Kidney (tissue), 14 donors: Measurements from ENCODE around the gene PGM1. TPM values are rescaled to one million over a fixed set of nuclear protein-coding genes. Genes with fewer than 3 reads are reported as not detected.

Experiments
- DNase-seq, 5 donors: peaks; one replicate each; pipeline ENCODE4 v3.0.0-alpha.2; 2013 to 2020
- FAIRE-seq: peaks from 2 replicates; lab custom pipeline; 2012; peaks lifted over from hg19 to GRCh38; lab: Jason Lieb, UNC
- H3K27ac ChIP-seq, 2 donors: one replicate each; pipeline ENCODE4 v1.7.0; 2013; ENCODE audit warnings: low read depth in 2 of 2, low read length in 2 of 2, inconsistent platforms in 1 of 2
- H3K27me3 ChIP-seq: one replicate; pipeline ENCODE4 v1.7.1; 2013; ENCODE audit warnings: low read length, inconsistent platforms; ENCODE audit not compliant: control insufficient read depth, insufficient read depth
- H3K36me3 ChIP-seq, 3 donors: one replicate each; pipeline versions ENCODE4 v1.7.0 to v1.7.1; 2013; ENCODE audit warnings: low read length in 3 of 3, control low read depth in 1 of 3, inconsistent platforms in 1 of 3; ENCODE audit not compliant: insufficient read depth in 3 of 3, control insufficient read depth in 2 of 3
- H3K4me1 ChIP-seq, 3 donors: one replicate each; pipeline versions ENCODE4 v1.7.0 to v1.7.1; 2013; ENCODE audit warnings: low read length in 3 of 3, inconsistent platforms in 1 of 3, low read depth in 1 of 3; ENCODE audit not compliant: control insufficient read depth in 2 of 3, insufficient read depth in 2 of 3
- H3K4me3 ChIP-seq, 3 donors: one replicate each; pipeline versions ENCODE4 v1.7.0 to v1.8.1; 2013; ENCODE audit warnings: low read length in 3 of 3, control low read depth in 1 of 3, inconsistent platforms in 1 of 3
- H3K9ac ChIP-seq, 3 donors: one replicate each; pipeline versions ENCODE4 v1.7.0 to v1.7.1; 2013; ENCODE audit warnings: low read length in 3 of 3, control low read depth in 1 of 3, inconsistent platforms in 1 of 3
- H3K9me3 ChIP-seq, 3 donors: one replicate each; pipeline versions ENCODE4 v1.7.0 to v1.7.1; 2013; ENCODE audit warnings: low read length in 3 of 3, control low read depth in 1 of 3, inconsistent platforms in 1 of 3; ENCODE audit not compliant: control insufficient read depth in 2 of 3, insufficient read depth in 1 of 3
- CTCF ChIP-seq: IDR thresholded peaks from 3 replicates; pipeline ENCODE4 v1.5.1; 2012; ENCODE audit warnings: mild to moderate bottlenecking, moderate library complexity, borderline replicate concordance; ENCODE audit not compliant: insufficient read depth; ENCODE audit errors: extremely low read depth
- intact Hi-C: fragments of 100-400 bp; cut with DNase I; formaldehyde crosslinking; loops from one replicate; pipeline ENCODE4 v1.11.1; 2022
- polyA plus RNA-seq: library from polyadenylated mRNA; stranded (reverse); fragments of 350-450 nt; fragmentation: Illumina TruSeq; extraction: RNeasy Lipid Tissue Mini Kit (QIAGEN cat#74804); gene quantifications from one replicate; pipeline ENCODE4 v1.2.3, GENCODE V29; 2014; ENCODE audit warnings: low read depth, low replicate concordance; ENCODE audit not compliant: insufficient read depth
- total RNA-seq: library from RNA; stranded (reverse); fragmentation: NEBNext Ultra II Directional; extraction: Animal tissue kit (Norgen Biotek cat#: 25700); gene quantifications from one replicate; pipeline ENCODE4 v1.2.1, GENCODE V29; 2021
- donor health status: control.
- donor health status: control.
- donor health status: control.
- donor health status: control.
- donor health status: control.
- donor health status: DM: yes; HTN: yes; CAD: no.
- donor health status: Normal renal cell carcinoma (clear cell type).

The PGM1 gene
- total and polyA plus RNA-seq, 2 donors from 2014 or later = 40.3 to 59.3 TPM

- FAIRE-seq = no peak
- Histone ChIP-seq H3K9me3 (no peaks in the 10 kb centered on the region), H3K27ac (no peak overlapping the region), H3K4me3 (no peak overlapping the region), H3K36me3 (no peaks in the 10 kb centered on the region), H3K9ac (no peak overlapping the region), H3K27me3 (no peaks in the 10 kb centered on the region), H3K4me1 (peaks cover 0 to 9% (median 0%) of the 10 kb centered on the region in 3 donors)
- no peak for DNase-seq
- intact Hi-C loops = no loop called here
- TF ChIP-seq CTCF = no peak
Measured at GRCh38 chr1:63701187-63701586, 108.0 kb downstream of the PGM1 start.

- no peak for FAIRE-seq
- TF ChIP-seq CTCF = no peak
- H3K36me3 ChIP-seq = no peaks in the 10 kb centered on the region
- no peak for DNase-seq
- H3K4me3 ChIP-seq = no peak overlapping the region
- H3K4me1 ChIP-seq = peaks cover 0 to 9% (median 0%) of the 10 kb centered on the region in 3 donors
- no peak overlapping the region for H3K9ac ChIP-seq
- intact Hi-C loops = no loop called here
- no peaks in the 10 kb centered on the region for H3K27me3 ChIP-seq
- no peak overlapping the region for H3K27ac ChIP-seq
- H3K9me3 ChIP-seq = no peaks in the 10 kb centered on the region
Measured at GRCh38 chr1:63703701-63704107, 110.5 kb downstream of the PGM1 start.

- Histone ChIP-seq H3K4me3 (no peak overlapping the region), H3K9me3 (no peaks in the 10 kb centered on the region), H3K4me1 (peaks cover 0 to 9% (median 0%) of the 10 kb centered on the region in 3 donors), H3K27ac (no peak overlapping the region), H3K9ac (no peak overlapping the region), H3K27me3 (no peaks in the 10 kb centered on the region), H3K36me3 (no peaks in the 10 kb centered on the region)
- DNase-seq (no peak), FAIRE-seq (no peak)
- intact Hi-C loops = no loop called here
- no peak for TF ChIP-seq CTCF
Measured at GRCh38 chr1:63704443-63704842, 111.2 kb downstream of the PGM1 start.

GRCh38 chr1:63705078-63705477 lies 111.9 kb downstream of the PGM1 start:
- no peak for TF ChIP-seq CTCF
- Histone ChIP-seq H3K27me3 (no peaks in the 10 kb centered on the region), H3K27ac (no peak overlapping the region), H3K9me3 (no peaks in the 10 kb centered on the region), H3K4me3 (peak overlapping the region in 1 of 3 donors; percentile 45), H3K36me3 (no peaks in the 10 kb centered on the region), H3K4me1 (peaks cover 0 to 9% (median 3%) of the 10 kb centered on the region in 3 donors), H3K9ac (no peak overlapping the region)
- intact Hi-C loops = no loop called here
- DNase-seq = no peak
- no peak for FAIRE-seq
